ENCODE data around the gene DGKI. TPM values are rescaled to one million over a fixed set of nuclear protein-coding genes. Genes with fewer than 3 reads are reported as not detected.

Gene DGKI
- total and polyA plus RNA-seq, 8 donors: under 0.01 to 5.1 (median 0.20) TPM; not detected in 3

GRCh38 chr7:137578541-137578940 lies 268.2 kb downstream of the DGKI start:
- no peak for DNase-seq
- Histone ChIP-seq H3K4me3 (no peak overlapping the region), H3K36me3 (no peaks in the 10 kb centered on the region), H3K4me1 (no peaks in the 10 kb centered on the region), H3K9me3 (no peaks in the 10 kb centered on the region), H3K27ac (no peak overlapping the region), H3K27me3 (no peaks in the 10 kb centered on the region)
- TF ChIP-seq, protein P1, sequence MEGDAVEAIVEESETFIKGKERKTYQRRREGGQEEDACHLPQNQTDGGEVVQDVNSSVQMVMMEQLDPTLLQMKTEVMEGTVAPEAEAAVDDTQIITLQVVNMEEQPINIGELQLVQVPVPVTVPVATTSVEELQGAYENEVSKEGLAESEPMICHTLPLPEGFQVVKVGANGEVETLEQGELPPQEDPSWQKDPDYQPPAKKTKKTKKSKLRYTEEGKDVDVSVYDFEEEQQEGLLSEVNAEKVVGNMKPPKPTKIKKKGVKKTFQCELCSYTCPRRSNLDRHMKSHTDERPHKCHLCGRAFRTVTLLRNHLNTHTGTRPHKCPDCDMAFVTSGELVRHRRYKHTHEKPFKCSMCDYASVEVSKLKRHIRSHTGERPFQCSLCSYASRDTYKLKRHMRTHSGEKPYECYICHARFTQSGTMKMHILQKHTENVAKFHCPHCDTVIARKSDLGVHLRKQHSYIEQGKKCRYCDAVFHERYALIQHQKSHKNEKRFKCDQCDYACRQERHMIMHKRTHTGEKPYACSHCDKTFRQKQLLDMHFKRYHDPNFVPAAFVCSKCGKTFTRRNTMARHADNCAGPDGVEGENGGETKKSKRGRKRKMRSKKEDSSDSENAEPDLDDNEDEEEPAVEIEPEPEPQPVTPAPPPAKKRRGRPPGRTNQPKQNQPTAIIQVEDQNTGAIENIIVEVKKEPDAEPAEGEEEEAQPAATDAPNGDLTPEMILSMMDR (IDR thresholded peaks at IDR 0.05): no peak
- no peak for TF ChIP-seq POLR2AphosphoS5 (IDR thresholded peaks at IDR 0.05)
- no peak for TF ChIP-seq POLR2A (IDR thresholded peaks at IDR 0.05)
- no peak for TF ChIP-seq EP300 (IDR thresholded peaks at IDR 0.05)
- intact Hi-C loops (cut with DNase I; ENCODE audit: low total_unique reads): no loop called here
- 72 to 84% (median 74%) methylated on average over 4 of the region's 4 CpGs for WGBS, 5 donors

DNA sequence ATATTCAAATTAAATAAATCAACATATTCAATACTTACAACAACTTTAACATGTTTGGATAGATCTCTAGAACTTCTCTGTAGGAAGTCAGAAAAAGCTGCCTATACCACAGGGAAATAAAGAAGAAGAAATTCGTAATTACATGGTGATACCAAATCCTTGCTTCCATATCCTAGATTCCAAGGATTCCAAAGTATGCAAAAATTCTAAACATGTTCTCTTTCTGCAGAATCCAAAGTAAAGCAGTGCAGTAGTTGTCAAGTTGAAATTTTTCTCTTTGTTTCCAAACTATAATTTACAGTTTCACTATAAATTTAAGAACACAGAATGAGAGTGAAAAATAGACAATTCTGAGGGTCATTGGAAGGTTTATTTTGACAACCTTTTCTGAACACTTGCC lies 269.6 kb downstream of the DGKI start:
- no peak for TF ChIP-seq POLR2AphosphoS5 (IDR thresholded peaks at IDR 0.05)
- TF ChIP-seq POLR2A (IDR thresholded peaks at IDR 0.05): no peak
- no peak for TF ChIP-seq EP300 (IDR thresholded peaks at IDR 0.05)
- TF ChIP-seq, protein P1 (IDR thresholded peaks at IDR 0.05): no peak
- intact Hi-C loops (cut with DNase I; ENCODE audit: low total_unique reads): no loop called here
- WGBS, 5 donors: 44 to 68% (median 64%) methylated on average over 1 of the region's 1 CpG
- Histone ChIP-seq H3K27ac (no peak overlapping the region), H3K36me3 (no peaks in the 10 kb centered on the region), H3K4me1 (no peaks in the 10 kb centered on the region), H3K9me3 (no peaks in the 10 kb centered on the region), H3K4me3 (no peak overlapping the region), H3K27me3 (no peaks in the 10 kb centered on the region)
- DNase-seq: no peak

DNA sequence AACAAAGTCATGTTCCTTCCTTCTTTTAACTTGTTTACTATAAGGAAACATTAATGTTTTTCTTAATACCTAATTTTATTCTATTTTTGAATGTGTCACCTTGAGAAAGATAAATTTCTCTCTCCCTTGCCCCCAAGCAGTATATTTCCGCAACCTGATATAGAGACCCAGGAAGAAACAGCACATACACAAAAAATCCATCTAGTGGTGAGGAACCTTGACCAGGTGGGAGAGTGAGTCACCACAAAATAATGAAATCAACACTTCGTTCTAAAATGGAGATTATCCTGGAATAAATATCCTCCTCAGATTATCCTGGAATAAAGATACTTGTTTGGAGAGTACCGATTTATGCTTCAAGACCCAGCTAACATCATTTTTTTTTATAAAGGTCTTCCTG lies 270.3 kb downstream of the DGKI start:
- 84 to 89% (median 85%) methylated on average over 3 of the region's 3 CpGs for WGBS, 5 donors
- intact Hi-C loops (cut with DNase I; ENCODE audit: low total_unique reads): no loop called here
- Histone ChIP-seq H3K4me3 (no peak overlapping the region), H3K36me3 (no peaks in the 10 kb centered on the region), H3K27ac (no peak overlapping the region), H3K27me3 (no peaks in the 10 kb centered on the region), H3K9me3 (no peaks in the 10 kb centered on the region), H3K4me1 (no peaks in the 10 kb centered on the region)
- DNase-seq: no peak
- TF ChIP-seq EP300 (IDR thresholded peaks at IDR 0.05) (no peak), POLR2AphosphoS5 (IDR thresholded peaks at IDR 0.05) (no peak), POLR2A (IDR thresholded peaks at IDR 0.05) (no peak)
- TF ChIP-seq, protein P1 (IDR thresholded peaks at IDR 0.05): no peak

DNA sequence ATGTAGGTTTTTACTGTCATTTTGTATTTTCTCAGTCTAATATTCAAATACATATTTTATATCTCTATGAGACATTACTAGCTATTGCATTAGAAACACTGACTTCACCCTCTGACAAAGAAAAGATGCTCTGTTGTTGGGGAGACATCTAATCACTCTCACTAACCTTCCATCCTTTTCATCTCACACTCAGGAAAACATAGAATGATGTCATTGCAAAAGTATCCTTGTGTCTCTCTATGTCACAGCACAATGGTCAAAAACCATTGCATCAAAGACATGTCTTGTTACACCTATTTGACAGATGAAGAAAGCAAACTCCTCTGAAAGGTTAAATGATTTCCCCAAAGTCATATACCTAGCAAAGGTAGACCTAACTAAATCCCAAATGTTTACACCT lies 272.0 kb downstream of the DGKI start:
- Histone ChIP-seq H3K9me3 (no peaks in the 10 kb centered on the region), H3K27ac (no peak overlapping the region), H3K27me3 (no peaks in the 10 kb centered on the region), H3K36me3 (no peaks in the 10 kb centered on the region), H3K4me3 (no peak overlapping the region), H3K4me1 (no peaks in the 10 kb centered on the region)
- TF ChIP-seq POLR2A (IDR thresholded peaks at IDR 0.05) (no peak), POLR2AphosphoS5 (IDR thresholded peaks at IDR 0.05) (no peak), EP300 (IDR thresholded peaks at IDR 0.05) (no peak)
- TF ChIP-seq, protein P1 (IDR thresholded peaks at IDR 0.05): no peak
- no peak for DNase-seq
- intact Hi-C loops (cut with DNase I; ENCODE audit: low total_unique reads): no loop called here

All from stomach (tissue), 9 donors.